Activated T-cell treated with anti-CD3 and anti-CD28 coated beads, Interleukin-2, amount 50 U/mL, for 4 hours (primary cell): ENCODE data around the gene UBR3. TPM values are rescaled to one million over a fixed set of nuclear protein-coding genes. Genes with fewer than 3 reads are reported as not detected.

ENCODE experiments used
- ATAC-seq, 2 donors: fragments of 200-7000 bp; cut with Tn5 transposase; one replicate each; pipeline ENCODE4 v1.10.0; 2021
- DNase-seq: peaks from one replicate; pipeline ENCODE4 v3.0.0-alpha.2; 2020
- H3K27me3 Mint-ChIP-seq: one replicate; pipeline ENCODE4 v1.8.0; 2021; ENCODE audit warnings: low read depth, mixed read lengths
- H3K36me3 Mint-ChIP-seq: one replicate; pipeline ENCODE4 v1.8.0; 2022; ENCODE audit warnings: mixed read lengths; ENCODE audit not compliant: insufficient read depth
- H3K4me1 Mint-ChIP-seq: one replicate; pipeline ENCODE4 v1.8.0; 2021; ENCODE audit warnings: low read depth, mixed read lengths
- H3K4me3 Mint-ChIP-seq: one replicate; pipeline ENCODE4 v1.8.0; 2021; ENCODE audit warnings: mild to moderate bottlenecking, moderate library complexity, mixed read lengths
- H3K9me3 Mint-ChIP-seq: one replicate; pipeline ENCODE4 v1.8.0; 2021; ENCODE audit warnings: mixed read lengths
- total RNA-seq, 3 donors: library from RNA; stranded (reverse); gene quantifications; one replicate each; pipeline ENCODE4 v1.2.1, GENCODE V29; 2021

Gene UBR3
- total RNA-seq, 3 donors from 2014 or later, result 18.2 to 21.1 (median 19.8) TPM

DNA sequence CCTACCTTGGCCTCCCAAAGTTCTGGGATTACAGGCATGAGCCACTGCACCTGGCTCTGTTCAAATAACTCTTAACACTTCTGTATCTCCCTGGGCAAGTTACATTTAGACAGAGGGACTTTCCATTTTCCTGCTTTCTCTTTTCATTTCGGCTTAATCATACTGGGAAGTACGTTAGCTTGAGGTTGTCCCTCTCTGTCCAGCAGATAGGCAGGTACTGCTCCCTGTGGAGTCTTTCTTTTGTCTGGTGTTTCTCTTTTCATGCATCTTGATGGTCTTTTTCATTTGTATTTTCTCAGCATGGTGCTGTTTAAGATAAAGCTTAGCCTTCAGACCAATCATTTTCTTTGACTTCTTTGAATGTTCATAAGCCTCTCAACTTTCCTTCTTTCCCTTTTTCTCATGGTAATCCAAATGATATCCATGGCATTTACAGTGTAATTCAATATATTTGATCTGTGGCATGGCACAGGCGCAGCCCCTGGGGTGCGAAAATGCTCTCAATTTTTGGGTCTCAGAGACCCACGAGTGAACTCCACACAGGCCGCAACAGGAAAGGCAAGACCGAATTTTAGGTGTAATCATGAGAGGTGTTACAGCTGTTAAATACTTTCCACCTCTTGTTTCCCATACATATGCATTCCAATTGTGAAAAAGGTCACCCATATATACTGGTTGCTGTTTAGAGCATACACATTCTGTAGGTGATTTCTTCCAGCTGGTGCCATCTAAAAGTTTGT, 250.7 kb downstream of the UBR3 start:
- no peak for DNase-seq
- Mint-ChIP-seq H3K36me3 (peaks cover 41% of the 10 kb centered on the region), H3K4me3 (no peak overlapping the region), H3K4me1 (no peaks in the 10 kb centered on the region), H3K9me3 (no peaks in the 10 kb centered on the region), H3K27me3 (no peaks in the 10 kb centered on the region)
- ATAC-seq, result no peak

DNA sequence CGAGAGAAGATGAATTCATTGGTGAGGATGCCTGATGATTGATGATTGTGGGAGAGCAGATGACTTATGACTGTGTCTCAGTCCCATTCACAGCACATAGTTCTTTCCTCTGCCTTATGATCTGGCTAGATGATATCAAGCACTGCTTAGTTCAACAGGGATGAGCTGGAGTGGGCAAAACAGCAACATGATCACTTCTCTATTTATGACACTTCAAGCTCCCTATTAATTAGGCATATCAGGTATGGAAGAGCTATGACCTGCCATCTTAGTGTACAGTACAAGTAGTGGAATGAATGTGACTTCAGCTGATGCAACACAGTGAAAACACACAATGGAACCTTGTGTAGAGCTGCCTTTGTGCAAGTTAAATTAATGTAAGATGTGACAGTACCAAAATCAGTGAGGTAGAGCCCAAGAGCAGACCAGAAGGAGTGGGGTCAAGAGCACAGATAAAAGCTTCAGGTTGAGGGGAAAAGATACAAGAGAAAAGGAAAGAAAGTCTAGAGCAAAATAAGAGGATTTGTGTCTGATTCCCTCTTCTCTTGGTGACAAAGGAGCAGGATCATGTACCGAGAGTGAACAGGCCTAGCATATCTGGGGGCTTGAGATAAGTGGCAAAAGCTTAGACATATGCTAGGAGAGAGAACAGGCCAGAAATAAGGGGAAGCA, 257.7 kb downstream of the UBR3 start:
- peaks cover 10% of the 10 kb centered on the region for H3K36me3 Mint-ChIP-seq
- ATAC-seq, result no peak
- H3K4me1 Mint-ChIP-seq, result no peaks in the 10 kb centered on the region
- DNase-seq, result no peak
- H3K27me3 Mint-ChIP-seq, result no peaks in the 10 kb centered on the region
- peaks cover 3% of the 10 kb centered on the region for H3K9me3 Mint-ChIP-seq
- no peak overlapping the region for H3K4me3 Mint-ChIP-seq

DNA sequence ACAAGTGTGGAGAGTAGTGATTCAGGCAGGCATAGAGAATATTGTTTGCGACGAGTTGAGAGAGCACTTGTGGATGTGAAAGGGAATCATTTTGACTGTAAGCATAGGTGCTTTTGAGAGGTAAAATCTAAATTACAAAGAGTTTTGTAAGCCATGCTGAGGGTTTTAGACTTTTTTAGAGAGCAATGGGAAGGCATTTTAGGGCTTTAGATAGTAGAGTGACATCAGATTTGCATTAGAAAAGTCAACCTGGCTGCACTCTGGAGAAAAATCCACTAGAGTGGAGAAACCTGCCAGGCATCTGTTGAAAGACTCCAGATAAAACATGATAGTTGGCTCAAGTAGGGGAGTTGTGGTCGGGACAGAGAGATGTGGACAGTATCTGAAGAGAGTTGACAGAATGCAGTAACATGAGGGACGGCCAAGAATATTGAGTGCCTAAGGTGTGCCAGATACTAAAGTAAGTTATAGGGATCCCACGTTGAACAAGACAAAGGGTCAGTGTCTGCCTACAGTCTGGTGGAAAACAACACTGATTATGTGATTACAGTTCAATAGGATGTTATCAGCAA, 258.9 kb downstream of the UBR3 start:
- DNase-seq, result no peak
- Mint-ChIP-seq H3K27me3 (no peaks in the 10 kb centered on the region), H3K4me1 (no peaks in the 10 kb centered on the region), H3K9me3 (peaks cover 13% of the 10 kb centered on the region), H3K36me3 (peaks cover 10% of the 10 kb centered on the region), H3K4me3 (no peak overlapping the region)
- ATAC-seq, result no peak

DNA sequence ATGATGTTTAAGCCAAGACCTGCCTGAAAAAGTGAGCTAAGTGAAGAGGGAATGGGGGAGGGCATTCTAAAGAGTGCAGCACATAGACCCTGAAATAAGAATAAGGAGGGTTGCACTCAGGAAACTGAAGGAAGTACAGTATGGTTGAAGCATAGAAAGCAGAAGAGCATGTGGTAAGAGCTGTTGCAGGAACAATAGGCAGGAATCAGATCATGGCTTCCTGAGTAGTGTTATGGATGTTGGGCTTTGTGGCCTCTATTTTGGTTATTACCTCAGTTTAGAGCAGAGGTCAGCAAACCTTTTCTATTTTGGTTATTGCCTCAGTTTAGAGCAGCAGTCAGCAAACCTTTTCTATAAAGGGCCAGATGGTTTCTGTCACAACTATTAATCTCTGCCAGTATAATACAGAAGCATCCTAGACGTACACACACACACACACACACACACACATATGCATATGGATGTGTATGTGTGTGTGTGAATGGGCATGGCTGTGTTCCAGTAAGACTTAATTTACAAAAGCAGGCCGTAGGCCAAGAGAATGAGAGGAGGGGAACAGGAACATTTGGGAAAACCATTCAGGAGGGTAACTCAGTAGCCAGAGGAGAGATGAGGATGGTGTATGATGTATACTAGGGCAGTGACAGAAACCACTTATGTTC, 259.6 kb downstream of the UBR3 start:
- DNase-seq (no peak), ATAC-seq (no peak)
- Mint-ChIP-seq H3K4me1 (no peaks in the 10 kb centered on the region), H3K36me3 (peaks cover 8% of the 10 kb centered on the region), H3K27me3 (no peaks in the 10 kb centered on the region), H3K4me3 (no peak overlapping the region), H3K9me3 (peaks cover 15% of the 10 kb centered on the region)

DNA sequence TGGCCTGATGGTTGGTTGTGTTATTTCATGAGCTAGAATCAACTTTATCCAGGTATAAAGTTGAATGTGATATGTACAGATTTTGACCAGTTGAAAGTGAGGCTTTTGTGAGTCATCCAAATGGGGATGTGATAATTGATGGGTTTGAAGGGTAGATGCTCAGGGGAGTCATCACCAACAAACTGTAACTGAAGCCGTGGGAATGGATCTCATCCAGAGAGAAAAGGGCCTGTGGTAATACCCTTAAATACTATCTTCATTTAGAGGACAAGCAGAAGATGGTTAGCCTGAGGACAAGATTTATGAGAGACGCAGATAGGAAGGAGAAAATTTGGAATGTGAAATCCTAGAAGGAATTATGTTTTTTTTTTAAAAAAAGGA, 260.1 kb downstream of the UBR3 start:
- Mint-ChIP-seq H3K9me3 (peaks cover 18% of the 10 kb centered on the region), H3K36me3 (peaks cover 4% of the 10 kb centered on the region), H3K4me3 (no peak overlapping the region), H3K27me3 (no peaks in the 10 kb centered on the region), H3K4me1 (no peaks in the 10 kb centered on the region)
- DNase-seq, result no peak
- ATAC-seq, result no peak

DNA sequence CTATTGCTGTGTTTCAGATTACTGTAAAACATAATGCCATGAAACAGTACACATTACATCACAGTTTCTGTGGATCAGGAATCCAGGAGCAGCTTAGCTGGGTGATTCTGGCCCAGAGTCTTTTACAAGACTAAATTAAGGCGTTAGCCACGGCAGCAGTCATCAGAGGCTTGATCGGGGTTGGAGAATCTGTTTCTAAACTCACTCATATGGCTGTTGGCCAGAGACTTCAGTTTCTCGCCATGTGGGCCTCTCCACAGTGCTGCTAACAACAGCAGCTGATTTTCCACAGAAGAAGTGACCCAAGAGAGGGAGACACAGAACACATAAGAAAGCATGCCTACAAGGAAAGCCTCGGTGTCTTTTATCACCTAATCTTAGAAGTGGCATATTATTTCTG, 261.5 kb downstream of the UBR3 start:
- no peak for DNase-seq
- Mint-ChIP-seq H3K9me3 (peaks cover 23% of the 10 kb centered on the region), H3K27me3 (no peaks in the 10 kb centered on the region), H3K36me3 (no peaks in the 10 kb centered on the region), H3K4me3 (no peak overlapping the region), H3K4me1 (no peaks in the 10 kb centered on the region)
- no peak for ATAC-seq

DNA sequence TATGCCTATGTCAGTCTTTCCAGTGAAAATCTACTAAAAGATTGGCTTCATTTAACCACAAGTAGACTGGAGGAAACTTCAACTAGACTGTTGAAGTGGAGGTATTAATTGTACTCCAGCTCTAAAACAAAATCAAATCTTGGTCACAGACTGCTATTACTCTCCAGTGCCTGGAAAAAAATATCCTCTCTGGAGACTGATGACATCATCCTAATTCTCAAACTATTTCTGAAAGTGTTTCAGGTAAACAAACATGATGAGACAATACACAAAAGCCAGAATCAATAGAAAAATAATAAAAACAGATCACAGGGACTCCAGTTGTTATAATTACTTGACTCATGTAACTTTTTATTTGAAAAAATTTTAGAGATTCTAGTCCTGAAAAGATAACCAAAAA, 263.0 kb downstream of the UBR3 start:
- no peaks in the 10 kb centered on the region for H3K36me3 Mint-ChIP-seq
- no peak for ATAC-seq
- no peaks in the 10 kb centered on the region for H3K4me1 Mint-ChIP-seq
- peaks cover 23% of the 10 kb centered on the region for H3K9me3 Mint-ChIP-seq
- H3K27me3 Mint-ChIP-seq, result no peaks in the 10 kb centered on the region
- no peak for DNase-seq
- no peak overlapping the region for H3K4me3 Mint-ChIP-seq

DNA sequence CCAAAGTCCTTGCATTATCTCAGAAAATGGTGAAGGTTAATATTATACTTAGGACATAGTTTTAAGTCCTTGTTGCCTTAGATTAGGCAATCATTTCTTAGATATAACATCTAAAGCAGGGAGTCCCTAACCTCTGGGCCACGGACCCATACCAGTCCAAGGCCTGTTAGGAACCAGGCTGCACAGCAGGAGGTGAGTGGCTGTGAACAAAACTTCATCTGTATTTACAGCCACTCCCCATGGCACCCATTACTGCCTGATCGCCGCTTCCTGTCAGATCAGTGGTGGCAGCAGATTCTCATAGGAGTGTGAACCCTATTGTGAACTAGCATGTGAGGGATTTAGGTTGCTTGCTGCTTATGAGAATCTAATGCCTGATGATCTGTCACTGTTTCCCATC, 264.2 kb downstream of the UBR3 start:
- ATAC-seq (no peak), DNase-seq (no peak)
- H3K4me3 Mint-ChIP-seq, result no peak overlapping the region
- peaks cover 5% of the 10 kb centered on the region for H3K27me3 Mint-ChIP-seq
- H3K36me3 Mint-ChIP-seq, result no peaks in the 10 kb centered on the region
- peaks cover 29% of the 10 kb centered on the region for H3K9me3 Mint-ChIP-seq
- no peaks in the 10 kb centered on the region for H3K4me1 Mint-ChIP-seq

DNA sequence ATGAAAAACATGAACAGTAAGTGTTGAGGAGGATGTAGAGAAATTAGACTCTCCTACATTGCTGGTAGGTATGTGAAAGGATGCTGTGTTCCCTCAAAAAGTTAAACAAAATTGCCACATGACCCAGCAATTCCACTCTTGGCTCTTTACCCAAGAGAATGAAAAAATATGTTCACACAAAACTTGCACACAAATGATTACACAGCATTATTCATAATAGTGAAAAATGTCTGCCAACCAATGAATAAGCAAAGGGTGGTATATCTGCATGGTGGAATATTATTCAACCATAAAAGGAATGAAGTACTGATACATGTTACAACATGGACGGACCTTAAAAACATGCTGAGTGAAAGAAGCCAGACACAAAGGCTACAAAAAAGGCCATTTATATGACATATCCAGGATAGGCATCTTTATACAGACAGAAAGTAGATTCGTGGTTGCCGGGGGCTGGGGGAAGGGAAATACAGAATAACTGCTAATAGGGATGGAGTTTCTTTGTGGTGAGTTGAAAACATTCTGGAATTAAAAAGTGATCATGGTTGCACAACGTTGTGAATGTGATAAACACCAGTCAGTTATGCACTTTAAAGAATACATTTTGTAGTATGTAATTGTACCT, 265.3 kb downstream of the UBR3 start:
- no peaks in the 10 kb centered on the region for H3K36me3 Mint-ChIP-seq
- no peak for DNase-seq
- no peak for ATAC-seq
- H3K27me3 Mint-ChIP-seq, result peaks cover 5% of the 10 kb centered on the region
- peaks cover 29% of the 10 kb centered on the region for H3K9me3 Mint-ChIP-seq
- no peaks in the 10 kb centered on the region for H3K4me1 Mint-ChIP-seq
- H3K4me3 Mint-ChIP-seq, result no peak overlapping the region

DNA sequence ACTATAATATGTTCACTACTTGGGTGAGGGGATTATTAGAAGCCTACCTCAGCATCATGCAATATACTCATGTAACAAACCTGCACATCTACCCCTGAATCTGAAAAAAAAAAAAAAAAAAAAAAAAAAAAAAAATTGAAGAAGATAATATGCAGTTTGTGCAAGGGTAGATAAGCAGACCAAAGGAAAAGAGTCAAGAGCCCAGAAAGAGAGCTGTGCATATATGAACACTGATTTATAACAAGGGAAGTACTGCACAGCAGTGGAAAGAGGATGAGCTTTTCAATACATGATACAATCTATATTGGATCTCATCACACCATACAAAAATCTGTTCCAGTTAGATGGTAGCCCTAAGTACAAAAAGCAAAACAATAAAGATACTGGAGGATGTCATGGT, 268.1 kb downstream of the UBR3 start:
- Mint-ChIP-seq H3K4me1 (no peaks in the 10 kb centered on the region), H3K9me3 (peaks cover 22% of the 10 kb centered on the region), H3K27me3 (peaks cover 5% of the 10 kb centered on the region), H3K4me3 (no peak overlapping the region), H3K36me3 (no peaks in the 10 kb centered on the region)
- ATAC-seq (no peak), DNase-seq (no peak)

DNA sequence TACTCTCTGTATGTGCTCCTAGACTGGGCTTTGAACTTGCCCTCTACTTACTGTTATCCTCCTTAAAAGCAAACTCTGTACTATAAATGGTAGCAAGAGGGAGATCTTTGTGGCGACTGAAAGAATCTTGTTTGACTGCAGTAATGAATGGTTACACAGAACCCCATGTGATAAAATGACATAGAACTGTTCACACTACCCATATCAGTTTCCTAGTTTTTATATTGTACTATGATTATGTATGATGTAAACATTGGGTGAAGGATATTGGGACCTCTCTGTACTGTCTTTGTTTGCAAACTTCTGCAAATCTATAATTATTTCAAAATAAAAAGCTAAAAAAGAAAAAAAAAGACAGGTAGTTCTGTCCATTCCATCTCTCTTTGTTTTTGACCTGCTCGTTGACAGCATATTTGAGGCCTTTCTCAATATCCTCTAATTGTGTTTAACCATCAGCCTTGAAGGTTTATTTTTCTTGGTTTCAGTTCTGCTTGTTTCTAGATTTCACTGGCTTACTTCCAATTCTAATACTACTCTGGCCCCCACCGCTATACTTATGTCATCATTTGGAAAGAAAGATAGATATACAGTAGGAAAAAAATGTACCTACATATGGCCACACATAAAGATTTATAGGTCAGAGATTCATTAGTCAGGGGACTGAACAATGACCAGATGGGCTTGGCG, 271.5 kb downstream of the UBR3 start:
- Mint-ChIP-seq H3K36me3 (no peaks in the 10 kb centered on the region), H3K4me1 (no peaks in the 10 kb centered on the region), H3K9me3 (peaks cover 5% of the 10 kb centered on the region), H3K4me3 (no peak overlapping the region), H3K27me3 (peaks cover 10% of the 10 kb centered on the region)
- ATAC-seq, result no peak
- no peak for DNase-seq

DNA sequence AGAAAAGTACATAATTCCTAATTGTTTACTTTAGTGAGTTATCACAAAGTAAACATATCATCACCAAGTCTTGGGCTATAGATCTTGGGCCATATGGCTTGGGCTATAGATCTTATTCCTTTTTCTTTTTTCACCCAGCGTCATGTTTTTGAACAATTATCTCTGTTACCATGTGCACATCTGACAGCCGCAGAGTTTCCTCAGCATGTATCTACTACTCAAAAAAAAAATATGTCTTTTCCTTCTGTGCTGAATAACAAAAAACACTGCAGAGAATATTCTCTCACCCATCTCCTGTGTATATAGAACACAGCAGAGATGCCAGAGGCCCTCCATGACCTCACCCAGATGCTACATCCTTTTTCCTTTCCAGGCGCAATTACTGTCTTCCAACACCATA, 274.5 kb downstream of the UBR3 start:
- no peaks in the 10 kb centered on the region for H3K4me1 Mint-ChIP-seq
- H3K4me3 Mint-ChIP-seq, result no peak overlapping the region
- ATAC-seq, result no peak
- no peaks in the 10 kb centered on the region for H3K9me3 Mint-ChIP-seq
- DNase-seq, result no peak
- no peaks in the 10 kb centered on the region for H3K36me3 Mint-ChIP-seq
- H3K27me3 Mint-ChIP-seq, result peaks cover 7% of the 10 kb centered on the region

DNA sequence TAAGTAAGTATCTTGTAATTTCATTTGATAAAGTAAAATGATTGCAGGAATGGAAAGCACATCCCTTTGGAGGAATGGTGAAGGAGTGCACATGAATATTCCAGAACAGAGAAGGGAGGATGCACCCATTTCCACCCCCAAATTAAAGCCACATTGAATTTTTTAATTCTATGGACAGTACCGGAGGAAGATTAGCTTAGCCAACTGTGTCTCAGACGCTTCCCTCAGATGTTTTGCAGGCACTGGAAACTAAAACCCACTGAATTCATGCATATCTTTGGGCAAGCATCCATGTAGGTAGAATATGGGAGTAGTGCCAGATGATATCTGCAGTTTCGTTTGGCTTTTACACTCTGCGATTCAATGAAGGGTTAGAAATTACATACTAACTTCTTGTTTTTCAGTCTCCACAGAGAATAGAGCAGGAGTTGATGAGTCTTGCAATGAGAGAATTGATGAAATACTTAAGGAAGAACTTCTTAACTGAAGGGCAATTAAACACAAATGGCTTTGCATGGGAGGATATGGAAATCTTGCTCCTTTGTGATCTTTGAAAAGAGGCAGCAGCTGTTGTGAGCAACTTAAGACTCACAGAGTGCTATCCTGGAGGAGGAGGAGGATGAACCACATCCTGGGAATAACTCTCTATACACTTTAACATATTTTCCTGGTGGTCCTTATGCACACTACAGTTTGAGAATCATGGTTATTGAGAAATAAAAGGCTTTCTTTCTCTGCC, 279.0 kb downstream of the UBR3 start:
- H3K4me1 Mint-ChIP-seq, result no peaks in the 10 kb centered on the region
- DNase-seq, result no peak
- no peaks in the 10 kb centered on the region for H3K9me3 Mint-ChIP-seq
- H3K27me3 Mint-ChIP-seq, result peaks cover 8% of the 10 kb centered on the region
- ATAC-seq, result no peak
- no peaks in the 10 kb centered on the region for H3K36me3 Mint-ChIP-seq
- H3K4me3 Mint-ChIP-seq, result no peak overlapping the region
